Kidney tubule cell (primary cell): ENCODE results near the gene SLC39A13.
A peak's percentile ranks its signal among the peaks of the same experiment; 100 is the strongest.

Experiments
- DNase-seq: peaks from one replicate; pipeline ENCODE4 v3.0.0-alpha.2; 2018; ENCODE audit warnings: low spot score

Gene SLC39A13

DNA sequence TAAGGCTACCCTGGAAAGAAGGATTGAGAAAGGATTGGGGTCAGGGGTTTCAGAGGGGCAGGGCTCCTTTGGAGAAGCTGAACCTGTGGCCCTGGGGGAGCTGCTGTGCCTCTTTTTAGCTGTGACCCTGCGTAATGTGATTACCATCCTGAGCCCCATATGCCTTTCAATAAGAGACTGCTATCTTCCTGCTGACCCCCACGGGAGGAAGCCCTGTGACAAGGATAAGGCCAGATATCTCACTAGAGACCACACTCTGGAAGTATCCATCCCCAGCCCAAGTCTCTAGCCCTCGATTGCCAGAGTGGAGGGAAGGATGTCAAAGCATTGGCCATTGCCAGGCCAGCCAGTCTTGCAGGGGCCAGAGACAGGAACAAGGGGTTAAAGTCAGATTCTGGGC, 4.8 kb upstream of the SLC39A13 start:
- no peak for DNase-seq

DNA sequence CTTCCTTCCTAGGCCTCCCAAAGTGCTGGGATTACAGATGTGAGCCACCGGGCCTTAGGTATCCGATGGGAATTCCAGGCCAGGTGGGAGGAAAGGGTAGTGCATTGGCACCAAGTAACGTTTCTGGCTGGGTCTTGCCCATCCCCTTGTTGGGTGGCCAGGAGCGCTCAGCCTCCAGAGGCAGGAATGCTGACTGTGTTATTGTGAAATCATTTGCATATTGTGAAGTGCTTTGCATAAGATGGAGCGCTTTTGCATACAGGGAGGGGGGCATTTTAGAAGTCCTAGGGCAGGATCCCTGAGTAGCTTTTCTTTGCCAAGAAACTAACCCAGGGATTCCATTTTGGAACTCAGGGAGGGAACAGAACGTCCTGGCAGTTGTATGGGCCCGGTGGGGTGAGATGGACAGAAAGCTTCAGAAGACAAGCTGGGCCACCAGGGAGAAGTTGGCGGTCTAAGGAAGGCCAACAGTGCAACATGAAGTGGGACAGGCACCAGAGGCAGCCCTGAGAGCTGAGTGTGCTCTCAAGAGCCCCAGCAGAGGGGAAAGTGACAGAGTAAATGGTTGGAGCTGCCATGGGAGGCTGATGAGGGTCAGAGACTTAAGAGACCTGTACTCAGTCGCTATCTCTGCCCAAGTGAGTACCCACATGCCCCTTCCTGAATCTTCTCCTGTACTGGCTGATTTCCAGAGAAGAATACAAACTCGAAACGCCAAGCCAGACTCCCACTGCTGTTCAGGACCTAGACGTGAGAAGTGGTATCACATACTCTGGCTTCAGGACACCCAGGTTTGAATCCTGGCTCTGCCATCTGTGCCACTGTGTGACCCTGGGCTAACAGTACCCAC, 1.3 kb upstream of the SLC39A13 start:
- DNase-seq, result no peak

DNA sequence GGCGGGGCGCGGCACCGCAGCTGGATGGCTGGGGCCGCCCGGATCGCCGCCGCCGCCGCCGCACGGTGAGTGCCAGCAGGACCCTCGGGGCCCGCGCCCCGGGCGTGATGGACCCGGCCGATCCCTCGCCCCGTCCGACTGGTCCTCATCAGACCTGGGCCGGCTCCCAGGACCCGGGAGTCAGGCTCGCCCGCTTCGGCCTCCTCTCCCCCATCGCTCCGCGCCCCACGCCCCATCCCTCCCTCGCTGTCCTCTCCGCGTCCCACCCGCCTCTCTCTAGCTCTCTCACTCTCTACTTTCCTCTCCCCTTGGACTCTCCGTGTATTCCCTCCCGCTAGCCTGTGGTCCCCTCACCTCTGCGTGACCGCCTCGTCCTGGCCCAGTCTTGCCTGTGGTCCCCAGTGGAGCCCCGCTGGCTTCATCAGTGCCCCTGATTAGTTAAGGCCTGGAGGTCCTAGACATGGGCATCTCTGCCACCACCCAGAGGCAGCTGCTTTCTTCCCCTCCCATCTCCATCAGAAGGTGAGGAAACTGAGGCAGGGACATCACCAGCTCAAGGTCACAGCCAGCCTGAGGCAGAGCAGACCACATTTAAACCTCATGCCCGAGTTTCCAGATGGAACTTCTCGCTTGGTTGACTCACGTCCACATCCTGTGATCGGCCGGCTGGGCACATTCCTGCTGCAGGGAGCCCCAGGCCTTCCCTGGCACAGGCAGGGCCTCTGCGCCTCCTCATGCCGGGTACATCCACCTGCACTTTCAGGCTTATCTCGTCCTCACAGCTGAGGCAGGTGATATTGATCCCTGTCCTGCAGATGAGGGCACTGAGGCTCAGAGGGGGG, 429 bp downstream of the SLC39A13 start:
- peak; percentile 89 for DNase-seq

DNA sequence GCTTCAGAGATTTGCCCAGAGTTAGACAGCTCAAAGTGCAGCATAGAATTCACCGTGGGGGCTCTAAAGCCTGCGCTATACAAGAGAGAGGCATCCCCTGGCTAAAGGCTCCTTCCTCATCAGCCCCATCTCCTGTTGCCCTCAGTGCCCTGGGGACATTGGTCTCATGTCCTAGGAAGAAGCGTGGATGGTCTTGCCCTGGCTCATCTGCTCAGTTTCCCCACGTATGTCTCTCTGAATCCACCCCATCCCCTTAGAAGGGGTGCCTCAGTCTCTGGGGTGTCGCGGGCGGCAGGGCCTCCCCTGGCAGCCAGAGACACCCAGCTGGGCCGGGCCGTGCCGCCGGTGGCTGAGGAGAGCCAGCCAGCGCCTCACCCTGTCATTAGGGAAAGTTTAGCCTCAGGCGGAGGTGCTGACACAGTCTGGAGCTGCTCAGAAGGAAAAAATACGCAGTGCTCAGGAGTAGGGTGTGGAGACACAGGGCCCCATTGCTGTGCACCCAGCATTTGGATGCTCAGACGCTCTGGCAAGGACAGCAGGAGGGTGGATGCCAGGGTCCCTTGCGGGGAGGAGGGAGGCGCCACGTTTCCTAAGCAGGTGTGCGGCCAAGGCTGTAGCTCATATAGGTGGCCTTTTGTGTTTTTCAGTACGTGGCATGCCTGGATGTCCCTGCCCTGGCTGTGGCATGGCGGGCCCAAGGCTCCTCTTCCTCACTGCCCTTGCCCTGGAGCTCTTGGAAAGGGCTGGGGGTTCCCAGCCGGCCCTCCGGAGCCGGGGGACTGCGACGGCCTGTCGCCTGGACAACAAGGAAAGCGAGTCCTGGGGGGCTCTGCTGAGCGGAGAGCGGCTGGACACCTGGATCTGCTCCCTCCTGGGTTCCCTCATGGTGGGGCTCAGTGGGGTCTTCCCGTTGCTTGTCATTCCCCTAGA, 1.3 kb downstream of the SLC39A13 start:
- DNase-seq, result peak; percentile 43

DNA sequence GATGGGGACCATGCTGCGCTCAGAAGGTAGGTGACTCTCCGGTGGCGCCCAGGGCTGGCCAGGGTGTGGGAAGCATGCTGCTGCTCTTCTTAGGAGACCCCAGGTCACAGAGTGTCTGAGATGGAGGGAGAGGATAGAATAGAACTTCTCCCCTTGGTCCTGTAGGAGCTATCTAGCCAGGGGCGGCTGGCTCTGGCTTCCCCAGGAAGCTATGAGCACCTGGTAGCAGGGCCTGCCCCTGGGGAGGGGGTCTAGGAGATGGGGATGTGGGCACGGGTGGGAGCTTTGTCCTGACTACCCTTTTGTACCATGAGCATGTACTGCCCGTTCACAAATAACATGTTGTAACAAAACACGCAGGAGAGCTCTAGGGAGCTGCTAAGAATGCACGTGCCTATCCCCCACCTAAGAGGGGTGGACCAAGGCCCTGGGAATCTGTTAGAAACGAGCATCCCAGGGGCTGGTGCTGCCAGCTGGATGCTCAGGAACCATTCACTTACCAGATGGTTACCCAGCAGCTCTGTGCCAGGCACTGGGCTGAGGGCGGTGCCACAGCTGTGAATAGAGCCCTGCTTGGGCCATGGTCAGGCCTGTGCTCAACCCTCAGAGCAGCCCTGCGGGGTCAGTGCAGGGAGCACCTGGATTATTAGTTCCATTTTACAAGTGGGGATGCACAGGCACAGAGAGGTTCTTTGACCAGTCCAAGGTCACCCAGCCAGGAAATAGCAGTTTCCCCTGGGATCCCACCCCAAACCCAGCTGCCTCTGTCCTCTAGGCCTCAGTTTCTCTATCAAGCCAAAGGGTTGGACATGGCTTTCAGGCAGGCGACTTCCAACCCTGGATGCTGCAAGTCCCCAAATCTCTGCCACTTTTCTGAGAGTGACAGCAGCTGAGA, 2.2 kb downstream of the SLC39A13 start:
- DNase-seq, result no peak

DNA sequence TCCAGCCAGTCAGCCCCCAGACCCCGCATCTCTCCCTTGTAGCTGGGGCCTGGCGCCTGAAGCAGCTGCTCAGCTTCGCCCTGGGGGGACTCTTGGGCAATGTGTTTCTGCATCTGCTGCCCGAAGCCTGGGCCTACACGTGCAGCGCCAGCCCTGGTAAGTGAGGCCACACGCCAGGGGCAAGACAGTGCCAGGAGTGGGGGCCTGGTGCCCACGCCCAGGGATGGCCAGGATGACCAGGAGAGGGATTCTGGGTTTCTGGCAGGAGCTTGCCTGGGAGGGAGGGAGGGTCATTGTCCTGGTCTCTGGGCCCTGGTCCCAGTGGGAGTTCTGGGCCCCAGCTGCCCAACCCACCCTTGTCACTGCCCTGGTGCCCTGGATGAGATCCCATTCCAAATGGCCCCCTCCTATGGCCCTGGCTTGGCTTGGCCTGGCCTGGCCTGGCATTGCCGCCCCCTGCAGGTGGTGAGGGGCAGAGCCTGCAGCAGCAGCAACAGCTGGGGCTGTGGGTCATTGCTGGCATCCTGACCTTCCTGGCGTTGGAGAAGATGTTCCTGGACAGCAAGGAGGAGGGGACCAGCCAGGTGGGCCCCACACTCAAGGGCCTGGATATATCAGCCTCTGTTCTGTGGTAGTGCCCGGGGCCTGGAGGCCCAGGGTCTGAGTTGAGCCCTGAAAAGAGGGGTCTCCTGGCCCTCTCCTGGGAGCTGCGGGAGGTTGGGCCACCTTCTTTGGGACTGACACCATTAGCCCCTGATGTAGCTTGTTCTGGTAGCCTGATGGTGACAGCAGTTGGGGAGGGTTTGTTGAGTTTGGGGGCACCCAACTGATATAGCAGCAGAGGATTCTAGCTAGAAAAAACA, 3.7 kb downstream of the SLC39A13 start:
- DNase-seq, result peak; percentile 58

DNA sequence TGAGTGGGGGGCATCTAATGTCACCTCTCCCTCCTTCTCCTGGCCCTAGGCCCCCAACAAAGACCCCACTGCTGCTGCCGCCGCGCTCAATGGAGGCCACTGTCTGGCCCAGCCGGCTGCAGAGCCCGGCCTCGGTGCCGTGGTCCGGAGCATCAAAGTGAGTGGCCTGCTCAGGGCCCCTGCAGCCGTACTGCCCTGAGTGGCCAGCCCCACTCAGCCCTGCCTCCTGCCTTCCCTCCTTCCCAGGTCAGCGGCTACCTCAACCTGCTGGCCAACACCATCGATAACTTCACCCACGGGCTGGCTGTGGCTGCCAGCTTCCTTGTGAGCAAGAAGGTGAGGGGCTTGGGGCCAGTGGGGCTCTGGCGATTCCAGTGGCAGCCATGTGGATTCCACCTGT, 5.0 kb downstream of the SLC39A13 start:
- no peak for DNase-seq

DNA sequence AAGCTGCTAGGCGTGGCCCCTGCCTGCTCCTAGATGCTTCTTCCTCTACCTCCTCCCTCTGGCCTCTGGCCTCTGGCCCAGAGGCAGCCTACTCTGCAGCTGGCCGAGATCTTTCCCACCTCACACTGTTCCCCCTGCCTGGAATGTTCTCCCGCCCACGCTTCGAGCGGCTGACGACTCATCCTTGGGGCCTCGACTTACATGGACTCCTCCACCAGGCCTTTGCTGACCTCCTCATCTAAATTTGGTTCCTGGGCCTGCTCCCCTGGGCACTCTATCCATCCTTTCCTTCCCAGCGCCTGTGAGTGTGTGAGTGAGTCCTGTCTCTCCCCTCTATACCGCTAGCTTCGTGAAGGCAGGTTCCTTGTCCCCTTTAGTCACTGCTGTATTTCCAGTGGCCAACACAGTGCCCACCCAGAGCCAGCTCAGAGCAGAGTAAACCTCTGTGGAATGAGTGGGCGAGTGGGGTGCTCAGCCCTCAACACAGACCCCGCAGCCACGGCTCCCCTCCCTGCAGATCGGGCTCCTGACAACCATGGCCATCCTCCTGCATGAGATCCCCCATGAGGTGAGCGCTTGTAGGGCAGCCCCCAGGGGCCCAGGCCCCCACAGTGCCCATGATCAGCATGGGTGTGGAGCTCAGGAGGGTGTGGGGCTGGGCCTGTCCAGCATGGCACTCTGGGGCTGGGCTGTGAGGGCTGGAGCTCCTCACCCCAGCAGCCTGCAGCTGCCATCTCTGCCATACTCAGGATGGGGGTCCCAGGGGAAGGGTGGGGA, 5.7 kb downstream of the SLC39A13 start:
- peak; percentile 44 for DNase-seq

DNA sequence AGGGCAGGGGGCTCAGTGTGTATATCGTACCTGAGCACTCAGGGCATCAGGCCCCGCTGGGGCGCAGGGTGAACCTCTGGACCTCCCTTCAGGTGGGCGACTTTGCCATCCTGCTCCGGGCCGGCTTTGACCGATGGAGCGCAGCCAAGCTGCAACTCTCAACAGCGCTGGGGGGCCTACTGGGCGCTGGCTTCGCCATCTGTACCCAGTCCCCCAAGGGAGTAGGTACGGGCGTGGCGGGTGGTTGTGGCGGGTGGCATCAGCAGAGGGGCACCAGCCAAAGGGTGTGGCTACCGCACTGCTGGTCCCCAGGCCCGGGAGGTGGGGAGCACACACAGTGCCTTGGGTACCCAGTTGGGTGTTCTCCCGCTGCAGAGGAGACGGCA, 6.3 kb downstream of the SLC39A13 start:
- no peak for DNase-seq

DNA sequence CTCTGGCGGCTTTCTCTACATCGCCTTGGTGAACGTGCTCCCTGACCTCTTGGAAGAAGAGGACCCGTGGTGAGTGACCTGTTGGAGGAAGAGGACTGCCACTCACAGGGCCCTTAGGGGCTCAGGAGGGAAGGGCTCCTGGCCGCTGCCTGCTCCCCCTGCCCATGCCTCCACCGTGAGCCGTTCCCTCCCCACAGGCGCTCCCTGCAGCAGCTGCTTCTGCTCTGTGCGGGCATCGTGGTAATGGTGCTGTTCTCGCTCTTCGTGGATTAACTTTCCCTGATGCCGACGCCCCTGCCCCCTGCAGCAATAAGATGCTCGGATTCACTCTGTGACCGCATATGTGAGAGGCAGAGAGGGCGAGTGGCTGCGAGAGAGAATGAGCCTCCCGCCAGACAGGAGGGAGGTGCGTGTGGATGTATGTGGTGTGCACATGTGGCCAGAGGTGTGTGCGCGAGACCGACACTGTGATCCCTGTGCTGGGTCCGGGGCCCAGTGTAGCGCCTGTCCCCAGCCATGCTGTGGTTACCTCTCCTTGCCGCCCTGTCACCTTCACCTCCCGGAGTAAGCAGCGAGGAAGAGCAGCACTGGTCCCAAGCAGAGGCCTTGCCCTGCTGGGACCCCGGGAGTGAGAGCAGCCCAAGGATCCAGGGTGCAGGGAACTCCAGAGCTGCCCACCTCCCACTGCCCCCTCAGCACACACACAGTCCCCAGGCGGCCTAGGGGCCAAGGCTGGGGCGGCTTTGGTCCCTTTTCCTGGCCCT, 6.9 kb downstream of the SLC39A13 start:
- no peak for DNase-seq

DNA sequence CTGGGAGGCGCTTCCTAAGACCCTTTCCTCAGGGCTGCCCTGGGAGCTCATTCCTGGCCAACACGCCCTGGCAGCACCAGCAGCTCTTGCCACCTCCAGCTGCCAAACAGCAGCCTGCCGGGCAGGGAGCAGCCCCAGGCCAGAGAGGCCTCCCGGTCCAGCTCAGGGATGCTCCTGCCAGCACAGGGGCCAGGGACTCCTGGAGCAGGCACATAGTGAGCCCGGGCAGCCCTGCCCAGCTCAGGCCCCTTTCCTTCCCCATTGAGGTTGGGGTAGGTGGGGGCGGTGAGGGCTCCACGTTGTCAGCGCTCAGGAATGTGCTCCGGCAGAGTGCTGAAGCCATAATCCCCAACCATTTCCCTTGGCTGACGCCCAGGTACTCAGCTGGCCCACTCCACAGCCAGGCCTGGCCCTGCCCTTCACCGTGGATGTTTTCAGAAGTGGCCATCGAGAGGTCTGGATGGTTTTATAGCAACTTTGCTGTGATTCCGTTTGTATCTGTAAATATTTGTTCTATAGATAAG, 7.6 kb downstream of the SLC39A13 start:
- peak; percentile 90 for DNase-seq

DNA sequence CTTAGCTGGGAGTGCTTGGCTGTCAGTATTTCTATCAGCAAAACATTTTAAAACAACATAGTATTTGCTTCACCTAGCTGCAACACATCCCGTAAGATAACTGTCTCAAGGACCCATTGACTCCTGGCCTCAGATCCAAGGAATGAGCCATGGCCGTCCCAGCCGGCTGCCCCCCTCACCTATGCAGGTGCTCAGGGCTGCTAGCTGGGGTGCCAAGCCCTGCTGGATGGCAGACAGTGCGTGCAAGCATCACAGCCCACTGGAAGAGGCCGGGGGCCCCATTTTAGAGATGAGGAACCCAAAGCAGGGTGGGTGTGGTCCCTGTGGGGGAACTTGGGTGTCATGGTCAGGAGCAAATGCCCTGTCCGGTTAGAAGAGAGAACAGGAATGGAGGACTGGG, 9.3 kb downstream of the SLC39A13 start:
- no peak for DNase-seq

DNA sequence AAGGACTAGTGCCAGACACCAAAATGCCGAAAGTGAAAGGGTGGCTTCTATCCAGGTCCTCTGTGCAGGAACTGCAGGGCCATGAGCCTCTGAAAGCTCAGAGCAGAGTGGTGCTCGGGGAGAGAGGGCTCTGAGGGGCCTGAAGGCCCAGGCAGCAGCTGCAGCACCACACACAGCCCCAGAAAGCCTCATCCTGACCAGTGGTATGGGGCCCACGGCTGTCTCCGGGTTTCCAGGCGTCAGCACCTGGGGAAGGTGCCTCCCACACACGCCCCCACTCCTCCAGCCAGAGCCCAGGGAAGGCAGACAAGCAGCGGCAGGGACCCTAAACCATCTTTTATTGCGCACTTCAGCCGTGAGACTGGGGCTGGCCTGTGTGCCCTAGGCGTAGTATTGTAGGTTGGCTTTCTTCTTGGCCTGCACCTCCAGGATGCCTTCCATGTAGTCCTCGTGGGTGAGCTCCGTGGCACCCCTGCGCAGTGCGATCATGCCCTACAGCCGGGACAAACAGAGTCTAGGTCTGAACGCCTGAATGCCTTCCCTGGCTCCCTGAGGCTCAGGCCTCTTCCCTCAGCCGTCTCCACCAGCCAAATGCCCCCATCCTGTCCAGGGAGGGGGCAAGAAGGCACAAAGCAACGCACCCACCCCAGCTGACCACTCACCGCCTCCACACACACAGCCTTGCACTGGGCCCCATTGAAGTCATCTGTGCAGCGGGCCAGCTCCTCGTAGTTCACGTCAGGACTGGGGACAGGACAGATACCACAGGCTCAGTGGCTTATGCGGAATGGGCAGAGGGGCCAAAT, 10.3 kb downstream of the SLC39A13 start:
- DNase-seq, result no peak

DNA sequence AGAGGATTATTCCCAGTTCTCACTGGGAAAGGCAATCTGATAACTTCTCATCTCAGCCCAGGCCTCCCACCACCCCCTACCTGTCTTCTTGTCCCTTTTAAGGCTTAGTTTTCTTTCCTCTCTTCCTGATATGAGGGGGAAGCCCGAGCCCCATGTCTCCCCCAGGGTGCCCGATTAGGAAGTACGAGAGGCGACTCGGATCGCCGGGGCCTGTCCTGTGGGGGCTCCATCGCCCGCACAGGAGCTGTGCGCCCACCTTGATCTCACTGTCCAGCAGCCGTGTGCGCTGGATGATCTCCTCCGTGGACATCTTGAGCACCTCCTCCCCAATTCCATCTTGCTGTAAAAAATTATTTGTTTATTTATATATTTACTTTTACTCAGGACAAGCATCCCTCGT, 17.2 kb downstream of the SLC39A13 start:
- DNase-seq, result no peak

DNA sequence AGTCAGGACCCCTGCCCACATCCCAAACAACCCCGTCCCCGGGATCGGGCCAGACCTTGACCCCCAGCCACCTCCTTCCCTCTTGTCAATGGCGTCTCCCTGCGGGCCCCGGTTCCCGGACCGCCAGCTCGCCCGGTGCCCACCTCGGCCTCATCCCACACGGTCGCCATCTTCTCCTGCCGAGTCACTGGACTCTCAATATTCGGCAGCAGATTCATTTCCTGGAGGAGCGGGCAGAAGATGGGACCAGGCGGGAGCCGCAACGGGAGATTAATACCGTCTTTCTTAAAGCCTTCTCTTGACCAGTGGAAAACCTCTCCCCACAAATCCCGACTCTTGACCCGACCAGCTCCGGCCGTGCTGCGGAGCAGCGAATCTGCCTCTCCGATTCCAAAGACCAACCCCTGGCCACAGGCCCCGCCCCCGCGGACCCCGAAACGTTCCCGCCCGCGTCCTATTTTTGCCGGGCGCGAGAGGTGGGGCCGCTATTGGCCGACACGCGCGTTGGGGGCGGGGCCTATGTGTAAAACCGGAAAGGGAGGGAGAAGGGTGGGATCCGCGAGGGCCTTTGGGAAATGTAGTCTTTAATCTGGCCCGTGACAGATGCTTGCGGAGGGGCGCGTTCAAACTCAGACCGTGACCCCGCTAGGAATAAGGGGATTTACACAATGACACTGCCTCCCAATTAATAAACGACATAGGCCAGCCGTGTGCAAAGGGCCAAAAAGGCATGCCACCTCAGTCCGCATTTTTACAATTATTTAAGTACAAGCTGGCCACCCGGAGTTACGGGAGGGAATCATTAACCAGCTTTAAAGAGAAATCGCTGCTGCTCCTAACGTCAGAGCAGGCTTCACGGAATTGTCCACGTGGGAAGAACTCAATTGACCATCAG, 17.9 kb downstream of the SLC39A13 start, which contains the start of gene PSMC3:
PSMC3 (minus strand) TSS at position 378 of the 895 bp plus-strand sequence; CDS start at position 218, 160 bp downstream.
- peak; percentile 97 for DNase-seq

DNA sequence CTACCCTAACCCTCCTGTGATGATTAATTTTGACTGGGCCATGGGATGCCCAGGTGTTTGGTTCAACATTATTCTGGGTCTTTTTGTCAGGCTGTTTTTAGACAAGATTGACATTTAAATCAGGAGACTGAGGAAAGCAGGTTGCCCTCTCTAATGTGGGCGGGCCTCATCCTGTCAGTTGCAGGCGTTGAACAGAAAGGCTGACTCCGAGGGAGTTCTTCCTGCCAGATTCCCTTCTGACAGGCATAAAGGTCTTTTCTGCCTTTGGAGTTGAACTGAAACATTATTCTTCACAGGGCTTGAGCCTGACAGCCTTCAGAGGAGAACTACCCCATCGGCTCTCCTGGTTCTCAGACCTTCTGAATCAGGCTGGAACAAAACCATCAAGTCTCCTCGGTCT, 22.1 kb downstream of the SLC39A13 start:
- DNase-seq, result no peak
